ENCODE results near the gene NSFL1C.
A peak's percentile ranks its signal among the peaks of the same experiment; 100 is the strongest.

The NSFL1C gene

DNA sequence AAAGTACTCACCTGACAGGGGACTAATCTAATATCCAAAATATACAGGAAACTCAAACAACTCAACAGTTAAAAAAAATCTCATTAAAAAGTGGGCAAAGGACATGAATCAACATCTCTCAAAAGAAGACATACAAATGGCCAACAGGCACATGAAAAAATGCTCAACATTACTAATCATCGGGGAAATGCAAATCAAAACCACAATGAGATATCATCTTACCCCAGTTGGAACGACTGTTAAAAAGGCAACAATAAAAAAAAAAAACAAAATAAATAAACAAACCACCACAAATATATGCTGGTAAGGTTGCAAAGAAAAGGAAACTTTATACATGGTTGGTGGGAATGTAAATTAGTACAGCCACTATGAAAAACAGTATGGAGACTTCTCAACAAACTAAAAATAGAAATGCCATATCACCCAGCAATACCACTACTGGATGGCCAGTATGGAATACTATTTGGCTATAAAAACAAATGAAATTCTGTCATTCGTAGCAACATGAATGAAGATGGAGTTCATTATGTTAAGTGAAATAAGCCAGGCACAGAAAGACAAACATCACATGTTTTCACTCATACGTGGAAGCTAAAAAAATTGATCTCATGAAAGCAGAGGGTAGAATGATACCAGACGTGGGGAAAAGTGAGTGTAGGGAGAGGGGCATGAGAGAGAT lies 17.9 kb upstream of the NSFL1C start:
- DNase-seq = no peak

DNA sequence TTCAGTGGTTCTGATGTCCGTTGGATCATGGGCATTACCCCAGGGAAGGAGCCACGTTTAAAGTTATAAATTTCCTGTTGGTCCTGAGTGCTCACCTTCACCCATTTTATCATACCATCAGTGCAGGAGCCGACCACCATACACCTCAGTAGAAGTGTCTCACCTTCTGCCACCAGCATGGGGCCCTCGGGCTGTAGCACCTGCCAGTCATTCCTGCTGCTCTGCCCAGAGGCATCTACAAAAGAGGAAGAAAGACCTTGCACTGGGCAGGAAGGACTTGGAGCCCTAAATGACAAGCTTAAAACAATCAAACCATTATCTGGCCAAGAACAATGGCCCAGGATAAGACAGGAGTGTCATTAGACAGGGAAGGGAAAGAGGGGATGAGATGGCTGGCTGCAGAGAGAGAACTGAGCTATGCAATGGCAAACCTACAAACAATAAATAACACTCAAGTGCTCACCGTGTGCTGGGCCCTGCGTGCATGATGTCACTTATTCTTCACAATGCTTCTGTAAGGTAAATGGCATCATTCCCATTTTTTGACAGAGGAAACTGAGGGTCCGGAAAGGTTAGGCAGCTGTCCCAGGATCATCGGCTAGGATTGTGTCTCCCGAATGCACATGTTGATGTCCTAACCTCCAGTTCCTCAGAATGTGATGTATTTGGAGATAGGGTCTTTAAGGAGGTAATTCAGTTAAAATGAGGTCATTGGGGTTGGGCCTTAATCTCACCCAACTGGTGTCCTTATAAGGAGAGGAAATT lies 13.4 kb upstream of the NSFL1C start:
- DNase-seq = no peak

DNA sequence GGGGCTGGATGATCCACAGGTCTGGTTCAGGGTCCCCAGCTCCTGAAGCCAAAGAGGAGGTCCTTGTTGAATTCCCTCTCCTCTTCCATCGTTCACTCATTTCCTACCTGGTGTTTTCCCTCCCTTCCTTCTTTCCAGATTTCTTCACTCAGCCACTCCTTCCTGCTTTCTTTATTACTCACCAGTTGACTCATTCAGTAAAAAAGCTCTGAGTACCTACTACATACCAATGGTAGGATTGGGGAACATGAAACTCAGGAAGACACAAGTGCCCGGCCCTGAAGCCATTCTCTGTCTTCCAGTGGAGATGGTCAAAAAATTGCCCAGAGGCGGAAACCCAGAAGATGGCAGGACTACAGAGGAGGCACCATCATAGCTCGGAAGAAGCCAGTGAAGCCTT lies 11.9 kb upstream of the NSFL1C start:
- peak in 2 of 4 experiments; percentile 38 to 43 for DNase-seq

DNA sequence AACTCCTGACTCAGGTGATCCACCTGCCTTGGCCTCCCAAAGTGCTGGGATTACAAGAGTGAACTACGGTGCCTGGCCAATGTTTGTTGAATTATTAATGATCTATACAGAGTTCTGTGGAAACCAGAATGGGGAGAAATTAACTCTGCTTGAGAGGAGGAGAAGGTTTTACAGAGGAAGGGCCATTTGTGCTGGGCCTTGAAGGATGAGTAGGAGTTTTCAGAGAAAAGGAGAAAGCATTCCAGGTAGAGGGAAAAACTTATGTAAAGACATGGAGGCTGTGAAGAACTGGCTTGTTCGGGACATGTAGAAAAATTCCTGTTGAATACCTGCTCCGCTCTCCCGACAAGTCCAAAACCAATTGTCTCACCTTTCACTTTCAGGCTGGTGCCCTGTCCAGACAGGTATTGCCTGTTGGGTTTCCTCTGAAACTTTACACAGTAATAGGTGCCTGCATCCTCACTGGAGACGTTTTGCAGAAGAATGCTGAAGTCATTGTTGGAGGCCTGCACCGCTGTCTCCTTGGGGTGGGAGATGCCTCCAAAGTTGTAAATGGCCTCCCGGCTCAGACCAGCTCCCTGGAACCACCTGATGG lies 11.3 kb upstream of the NSFL1C start:
- DNase-seq = no peak

DNA sequence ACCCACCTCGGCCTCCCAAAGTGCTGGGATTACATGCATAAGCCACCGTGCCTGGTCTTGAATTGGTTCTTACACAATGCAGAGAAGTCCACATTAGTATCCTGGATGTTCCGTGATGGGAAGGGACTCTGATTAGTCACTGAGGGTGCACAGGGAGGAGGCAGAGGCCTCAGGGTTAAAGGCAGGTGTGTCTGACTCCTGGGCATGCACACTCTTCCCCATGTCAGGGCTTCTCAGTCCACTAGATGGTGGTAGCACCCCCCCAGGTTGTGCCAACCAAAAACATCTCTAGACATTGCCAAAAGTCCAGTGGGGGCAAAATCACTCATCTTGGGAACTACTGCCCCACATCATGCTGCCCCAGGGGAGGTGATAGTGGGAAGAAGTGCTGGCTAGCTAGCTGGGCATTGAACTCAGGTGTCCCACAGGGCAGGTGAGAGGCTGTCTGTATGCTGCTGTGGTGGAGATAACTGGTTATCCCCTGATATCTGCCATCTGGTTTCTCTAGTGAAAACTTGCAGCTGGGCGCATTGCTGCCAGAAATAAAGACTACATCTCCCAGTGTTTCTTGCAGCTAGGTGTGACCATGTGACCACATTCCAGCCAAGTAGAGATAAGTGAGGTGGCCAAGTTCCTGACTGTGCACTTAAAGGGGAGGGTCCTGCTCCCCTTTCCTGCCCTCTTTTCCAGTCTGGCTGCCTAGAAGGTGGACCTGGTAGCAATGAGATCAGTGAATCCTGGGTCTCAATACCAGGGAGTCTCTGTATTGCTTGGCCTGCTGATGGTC lies 8.4 kb upstream of the NSFL1C start:
- peak in 3 of 4 experiments; percentile 16 to 37 (median 36) for DNase-seq

DNA sequence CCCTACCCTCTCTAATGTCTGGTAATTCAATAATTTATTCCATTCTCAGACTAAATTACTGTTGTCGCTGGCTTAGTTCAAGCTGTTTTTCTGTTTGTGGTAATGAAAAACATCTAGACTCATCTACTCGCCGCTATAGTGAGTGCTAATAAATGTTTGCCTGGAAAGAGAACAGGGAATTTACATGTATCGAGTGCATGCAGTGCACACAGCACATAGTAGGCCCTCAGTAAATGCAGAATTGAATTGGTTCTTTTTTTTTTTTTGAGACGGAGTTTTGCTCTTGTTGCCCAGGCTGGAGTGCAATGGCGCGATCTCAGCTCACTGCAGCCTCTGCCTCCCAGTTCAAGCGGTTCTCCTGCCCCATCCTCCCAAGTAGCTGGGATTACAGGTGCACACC lies 7.7 kb upstream of the NSFL1C start:
- DNase-seq = no peak

DNA sequence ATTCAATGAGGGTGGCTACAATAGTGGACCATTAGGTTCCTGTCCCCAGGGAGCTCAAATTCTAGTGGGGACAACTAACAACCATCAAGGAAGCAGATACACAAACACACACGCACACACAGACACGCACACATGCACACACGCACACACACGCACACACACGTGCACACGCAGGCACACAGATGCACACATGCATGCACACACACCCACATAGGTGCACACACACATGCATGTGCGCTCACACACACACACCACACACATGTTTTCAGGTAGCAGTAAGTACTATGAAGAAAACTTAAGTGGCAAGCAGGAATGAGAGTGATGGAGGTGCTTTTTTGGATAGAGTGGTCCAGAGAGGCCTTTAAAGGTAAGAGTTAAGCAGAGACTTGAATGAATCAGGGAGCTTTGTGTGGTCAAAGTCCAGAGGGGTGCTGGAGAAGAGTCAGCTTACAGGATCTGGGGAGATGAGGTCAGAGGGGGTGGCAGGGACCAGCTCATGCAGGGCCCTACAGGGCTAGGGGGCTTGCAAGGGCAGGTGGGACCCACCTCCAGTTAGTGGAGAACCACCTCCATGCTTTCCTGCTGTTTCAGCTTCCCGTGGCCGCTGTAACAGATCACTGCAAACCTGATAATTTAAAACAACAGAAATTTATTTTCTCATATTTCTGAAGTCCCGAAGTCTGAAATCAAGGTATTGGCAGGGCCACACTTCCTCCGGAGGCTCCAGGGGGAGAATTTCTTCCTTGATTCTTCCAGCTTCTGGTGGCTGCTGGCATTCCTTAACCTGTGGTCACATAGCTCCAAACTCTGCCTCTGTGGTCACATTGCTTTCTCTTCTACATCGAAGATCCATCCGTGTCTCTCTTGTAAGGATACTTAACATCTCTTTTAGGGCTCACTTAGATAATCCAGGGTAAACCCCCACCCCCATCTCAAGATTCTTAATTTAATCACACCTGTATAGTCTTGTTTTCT lies 6.9 kb upstream of the NSFL1C start:
- DNase-seq = no peak

DNA sequence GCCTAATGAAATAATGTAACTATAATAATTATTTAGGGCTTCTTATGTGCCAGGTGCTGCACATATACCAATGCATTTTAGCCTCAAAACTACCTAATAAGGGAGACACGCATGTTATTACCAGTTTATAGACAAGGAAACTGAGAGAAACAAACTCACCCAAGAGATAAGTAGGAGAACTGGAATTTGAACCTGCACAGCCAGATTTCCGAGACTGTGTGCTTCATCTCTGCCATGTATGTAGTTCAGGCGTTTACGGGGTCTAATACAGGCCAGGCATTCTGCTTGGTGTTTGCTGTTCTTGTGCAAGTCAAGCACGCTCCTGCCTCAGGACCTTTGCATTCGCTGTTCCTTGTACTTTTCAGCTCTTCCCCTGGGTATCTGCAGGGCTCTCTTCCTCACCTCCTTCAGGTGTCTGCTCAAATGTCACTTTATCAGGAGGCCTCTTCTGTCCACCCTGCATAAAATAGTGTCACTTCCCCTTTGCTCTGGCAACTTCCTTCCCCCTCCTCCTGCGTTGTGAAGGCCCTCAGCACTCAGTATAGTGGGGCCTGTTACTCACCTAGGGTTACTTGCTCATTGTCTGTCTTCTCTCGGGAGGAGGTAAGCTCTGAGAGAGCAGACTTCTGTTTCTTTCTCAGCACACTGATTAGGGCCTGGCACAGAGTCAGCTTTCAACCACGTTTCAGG lies 6.1 kb upstream of the NSFL1C start:
- DNase-seq = peak; percentile 47 to 71 (median 63)

DNA sequence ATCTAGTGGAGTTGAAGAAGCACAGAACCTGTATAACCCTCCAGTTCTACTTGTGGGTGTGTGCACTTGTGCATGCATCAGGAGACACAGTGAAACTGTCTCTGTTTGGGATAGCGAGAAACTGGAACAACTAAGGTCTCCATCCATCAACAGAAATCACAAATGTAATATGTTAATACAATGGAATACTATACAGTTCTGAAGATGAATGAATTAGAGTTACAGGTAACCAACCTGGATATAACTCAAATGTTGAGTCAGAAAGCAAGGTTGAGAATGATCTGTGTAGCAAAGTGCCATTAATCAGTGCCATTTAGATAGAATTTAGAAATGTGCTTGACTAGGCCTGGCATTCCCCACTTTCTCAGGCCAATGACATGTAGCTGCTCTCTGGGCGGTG lies 4.6 kb upstream of the NSFL1C start:
- DNase-seq = no peak

DNA sequence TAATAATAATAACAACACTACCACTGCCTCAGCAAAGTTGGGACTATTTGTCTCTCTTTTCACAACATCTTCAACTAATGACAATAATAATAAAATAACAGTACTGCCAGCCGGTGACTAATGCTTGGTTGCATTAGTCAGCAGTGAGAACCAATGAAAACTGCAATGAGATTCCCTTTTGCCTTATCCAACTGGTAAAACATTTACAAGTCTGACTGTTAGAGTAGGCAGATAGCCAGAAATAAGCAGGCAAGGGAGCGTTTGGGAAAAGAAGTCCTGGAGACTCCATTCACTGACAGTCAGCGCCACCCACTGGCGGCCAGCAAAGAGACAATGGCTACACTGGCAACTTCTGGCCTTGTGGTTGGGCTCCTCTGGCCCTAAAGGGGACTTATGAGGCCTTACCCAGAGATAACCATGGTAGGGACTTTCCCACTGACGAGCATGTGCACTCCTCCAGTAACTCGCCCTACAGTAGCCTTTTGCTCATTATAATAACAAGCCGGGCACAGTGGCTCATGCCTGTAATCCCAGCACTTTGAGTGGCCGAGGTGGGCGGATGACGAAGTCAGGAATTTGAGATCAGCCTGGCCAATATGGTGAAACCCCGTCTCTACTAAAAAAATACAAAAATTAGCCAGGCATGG lies 3.4 kb upstream of the NSFL1C start:
- DNase-seq = peak; percentile 79 to 93 (median 86)

DNA sequence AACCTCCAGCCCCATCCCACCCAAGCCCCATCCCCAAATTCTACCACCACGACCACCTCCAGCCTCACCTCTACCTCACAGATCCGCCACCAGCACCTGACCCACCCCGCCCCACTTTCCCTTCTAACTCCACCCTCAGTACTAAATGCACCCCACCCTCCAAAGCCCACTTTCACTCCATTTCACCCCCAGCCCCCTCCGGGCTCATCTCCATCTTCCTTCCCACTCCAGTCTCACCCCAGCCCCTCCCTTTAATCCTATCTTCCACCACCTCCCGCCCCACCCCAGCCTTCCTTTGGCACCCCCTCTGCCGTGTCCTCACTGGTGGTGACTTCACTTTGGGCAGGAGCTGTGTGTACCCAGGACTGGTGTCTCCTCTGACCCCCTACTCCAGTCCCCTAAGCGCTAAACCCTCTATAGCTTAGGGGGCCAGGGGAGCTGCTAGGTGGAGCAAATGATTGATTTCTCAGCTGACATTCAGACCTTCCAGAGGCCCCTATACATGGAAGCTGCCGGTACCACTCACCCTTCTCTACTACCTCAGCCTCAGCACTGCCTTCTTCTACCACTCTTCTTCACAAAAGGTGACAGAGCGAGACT lies 2.8 kb upstream of the NSFL1C start:
- no peak for DNase-seq

DNA sequence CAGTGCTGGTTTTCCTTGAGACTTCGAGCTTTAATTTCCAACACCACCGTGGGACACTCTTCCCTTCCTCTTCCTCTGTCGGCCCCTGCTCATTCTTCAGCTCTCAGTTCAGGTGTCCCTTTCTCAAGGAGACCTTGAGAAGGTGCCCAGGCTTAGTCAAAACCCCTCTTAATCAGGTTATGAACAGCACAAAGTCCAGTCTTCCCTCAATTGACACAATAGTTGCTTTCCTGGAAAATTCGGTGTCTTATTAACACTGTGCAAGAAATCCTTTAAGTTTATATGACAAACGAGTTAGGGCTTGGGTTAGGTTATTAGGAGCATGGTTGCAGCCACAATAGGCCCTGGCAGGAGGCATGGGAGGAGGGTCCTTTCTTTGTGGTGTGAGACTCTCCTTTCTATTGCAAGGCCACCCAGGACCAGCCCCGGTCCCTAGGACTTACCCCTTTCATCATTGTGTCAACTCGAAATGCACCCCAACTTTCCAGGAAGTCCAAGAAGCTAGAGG lies 1.5 kb upstream of the NSFL1C start:
- DNase-seq = no peak

DNA sequence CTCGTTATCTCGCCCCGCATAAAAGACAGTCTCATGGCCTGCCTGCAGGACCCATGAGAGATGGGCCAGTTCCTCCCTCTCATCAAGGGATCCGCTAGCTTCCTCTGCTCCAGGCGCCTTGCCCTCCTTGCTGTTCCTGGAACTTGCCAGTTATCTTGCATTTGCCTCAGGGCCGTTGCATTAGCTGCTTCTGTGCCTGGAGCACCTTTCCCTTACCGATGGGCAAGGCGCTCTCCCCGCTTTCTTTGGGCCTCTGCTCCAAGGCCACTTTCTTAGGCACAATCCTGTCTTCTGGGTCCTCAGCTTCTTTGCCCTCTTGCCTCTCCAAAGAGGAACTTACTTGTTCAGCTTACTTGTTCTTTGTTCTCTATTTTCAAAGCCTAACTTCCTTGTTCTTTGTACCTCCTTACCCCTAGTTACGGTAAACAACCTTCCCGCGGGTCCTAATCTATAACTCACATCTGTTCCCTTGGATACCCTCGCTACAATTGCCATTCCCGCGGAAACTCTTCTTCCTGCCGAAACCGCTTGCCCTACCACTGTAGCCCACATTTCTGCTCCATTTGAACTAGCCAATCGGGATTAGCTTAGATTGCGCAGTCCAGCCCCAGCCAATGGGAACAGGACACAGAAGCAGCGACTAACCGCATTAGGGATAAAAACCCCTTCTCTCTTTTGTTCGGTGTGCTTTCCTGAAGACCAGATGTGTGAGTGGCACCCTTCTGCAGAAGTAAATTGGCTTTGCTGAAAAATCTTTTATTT lies 887 bp upstream of the NSFL1C start:
- DNase-seq = peak; percentile 77 to 90 (median 85)

DNA sequence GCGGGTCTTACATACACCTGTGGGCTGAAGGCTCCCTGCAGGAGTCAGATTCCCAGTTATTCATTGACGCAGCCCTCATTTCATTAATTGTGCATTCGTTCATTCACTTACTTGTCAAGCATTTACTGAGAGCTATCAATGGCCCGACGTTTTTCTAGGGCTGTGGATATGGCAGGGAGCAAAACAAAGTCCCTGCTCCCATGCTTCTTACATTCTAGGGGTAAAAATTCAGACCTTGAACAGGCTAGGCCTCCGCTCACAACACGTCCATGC lies 369 bp upstream of the NSFL1C start:
- DNase-seq = no peak

DNA sequence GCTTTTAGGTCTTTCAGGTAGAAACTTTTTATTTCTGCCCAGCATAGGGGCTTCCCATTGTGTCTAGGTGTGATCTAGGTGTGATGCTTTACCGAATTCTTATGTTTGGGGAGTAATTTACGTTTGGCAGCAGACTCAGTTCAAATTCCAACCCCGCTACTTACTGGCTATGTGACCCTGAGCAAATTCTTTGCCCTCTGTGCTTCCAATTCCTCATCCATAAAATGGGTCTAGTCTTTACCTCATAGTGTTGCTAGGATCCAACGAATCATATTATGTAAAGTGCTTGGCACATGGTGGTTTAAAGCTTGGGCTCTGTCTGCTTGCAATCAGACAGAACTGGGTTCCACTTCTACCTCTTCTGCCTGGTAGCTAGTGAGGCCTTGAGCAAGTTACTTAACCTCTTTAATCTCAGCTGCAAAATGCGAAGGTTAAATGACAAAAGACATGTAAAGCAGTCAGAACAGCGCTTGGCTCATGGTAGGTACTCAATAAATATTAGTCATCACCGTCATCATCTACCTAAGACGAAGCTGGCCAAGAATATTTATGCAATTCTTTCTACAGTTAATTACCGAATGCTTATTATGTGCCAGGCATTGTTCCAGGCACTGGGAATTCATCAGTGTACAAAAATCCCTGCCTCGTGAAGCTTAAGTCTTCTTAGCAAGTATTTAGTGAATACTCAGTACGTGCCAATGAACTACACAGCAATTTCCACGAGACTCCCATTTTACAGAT lies 1.0 kb downstream of the NSFL1C start:
- DNase-seq = no peak

DNA sequence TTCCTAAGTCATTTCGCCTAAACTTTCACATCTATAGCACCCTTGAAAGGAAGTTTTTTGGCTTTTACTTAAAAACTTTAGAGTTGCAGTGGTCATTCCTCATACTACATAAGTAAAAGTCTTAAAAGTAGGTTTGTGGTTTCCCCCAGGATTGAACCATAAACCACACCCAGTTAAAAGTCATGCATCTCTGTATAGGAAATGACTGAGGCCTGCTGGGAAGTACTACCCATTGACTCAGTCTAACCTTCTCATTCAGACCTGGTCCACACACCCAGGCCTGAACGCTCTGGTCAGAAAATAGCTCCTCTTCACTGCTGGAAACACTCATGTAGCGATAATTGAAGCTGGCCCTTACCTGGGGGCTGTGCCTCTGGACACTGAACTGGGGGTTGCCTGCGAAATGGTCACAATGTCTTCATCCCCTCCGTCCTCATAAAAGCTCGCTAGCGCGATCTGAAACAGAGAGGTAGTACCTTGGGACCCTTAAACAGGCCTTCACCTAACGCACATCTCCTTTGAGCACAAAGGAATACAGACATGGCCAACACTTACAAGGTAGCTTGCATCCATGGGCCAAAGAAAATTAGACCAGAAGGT lies 2.6 kb downstream of the NSFL1C start:
- no peak for DNase-seq

DNA sequence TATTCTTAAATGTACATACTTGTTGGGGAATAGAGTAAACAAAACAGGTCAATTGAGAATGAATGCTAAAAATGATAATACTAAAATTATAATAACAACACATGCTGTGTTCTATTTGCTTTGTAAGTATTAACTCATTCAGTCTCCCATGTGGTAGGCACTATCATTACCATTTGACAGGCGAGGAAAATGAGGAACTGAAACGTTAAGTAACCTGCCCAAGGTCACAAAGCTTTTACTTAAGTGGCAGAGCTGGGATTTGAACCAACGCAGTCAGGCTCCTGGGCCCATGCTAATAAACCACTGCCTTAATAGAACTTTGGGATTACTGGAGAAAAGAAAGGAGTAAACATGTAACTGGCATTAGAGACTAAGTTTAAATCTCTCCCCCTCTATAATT lies 3.8 kb downstream of the NSFL1C start:
- peak in 2 of 4 experiments; percentile 26 to 34 for DNase-seq

DNA sequence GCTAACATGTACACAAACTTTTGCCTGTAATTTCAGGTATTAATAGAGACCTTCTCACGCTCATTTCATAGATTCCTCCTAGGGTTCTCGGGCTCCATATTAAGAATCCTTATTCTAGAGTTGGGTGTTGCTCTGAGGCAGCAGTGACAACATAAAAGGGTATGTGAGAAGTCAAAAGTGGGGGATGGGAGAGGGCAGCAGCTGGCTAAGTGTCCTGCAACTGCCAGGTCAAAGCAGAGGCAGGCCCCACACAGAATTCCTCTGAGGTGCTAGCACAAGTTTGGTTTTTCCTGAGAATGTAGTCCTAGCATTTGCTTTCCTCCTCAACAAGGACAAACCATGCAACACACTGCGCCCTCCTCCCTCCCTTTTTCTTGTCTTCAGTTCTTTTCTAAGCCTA lies 4.6 kb downstream of the NSFL1C start:
- DNase-seq = no peak

Measured in suppressor macrophage (primary cell).